PC-9 (cell line): ENCODE results near the gene NEU1. TPM values are rescaled to one million over a fixed set of nuclear protein-coding genes. Genes with fewer than 3 reads are reported as not detected.
"Not testable (repeated sequence)": the region's sequence is repeated elsewhere in the genome, so short reads cannot be mapped to it uniquely, and the experiment has no call there.

Experiments used
- Bru-seq: library from RNA; stranded (reverse); fragments of 400-500 nt; gene quantifications from one replicate; lab custom pipeline; 2021; lab: Mats Ljungman, UMichigan
- BruChase-seq, 2 experiments: library from RNA; stranded (reverse); fragments of 400-500 nt; gene quantifications; one replicate each; lab custom pipeline; 2021; lab: Mats Ljungman, UMichigan
- BruUV-seq: library from RNA; stranded (reverse); fragments of 400-500 nt; replicated peaks from 2 replicates; lab custom pipeline; 2021; lab: Mats Ljungman, UMichigan
- CTCF ChIA-PET: fragments of 300-600 bp; sonication (Branson Sonifier 250); formaldehyde crosslinking; loops from one replicate; lab custom pipeline; 2022; ENCODE audit warnings: antibody characterized with exemption; lab: Charles Lee
- POLR2A ChIA-PET: fragments of 300-600 bp; sonication (Branson Sonifier 250); formaldehyde crosslinking; loops from one replicate; lab custom pipeline; 2022; ENCODE audit warnings: antibody characterized with exemption; ENCODE audit not compliant: unreplicated experiment; lab: Charles Lee
- DNase-seq, 2 experiments: peaks; one replicate each; pipeline versions ENCODE4 v3.0.0 to v3.0.0-alpha.2; 2015 to 2022; ENCODE audit warnings: mixed read lengths in 1 of 2
- H2AFZ ChIP-seq: fragments of 200-600 bp; sonication (generic); 2 replicates; pipeline ENCODE4 v1.8.1; 2017; ENCODE audit warnings: antibody characterized with exemption
- H3F3A ChIP-seq: fragments of 200-600 bp; sonication (generic); 2 replicates; pipeline ENCODE4 v1.8.1; 2017; ENCODE audit warnings: antibody characterized with exemption, mild to moderate bottlenecking, low read depth; ENCODE audit not compliant: insufficient read depth
- H3K27ac ChIP-seq: fragments of 200-600 bp; sonication (generic); 2 replicates; pipeline ENCODE4 v1.6.1; 2016; ENCODE audit warnings: mixed run types
- H3K27me3 ChIP-seq: fragments of 200-600 bp; sonication (generic); 2 replicates; pipeline ENCODE4 v1.6.1; 2016; ENCODE audit warnings: low read depth, mixed run types; ENCODE audit not compliant: insufficient read depth
- H3K36me3 ChIP-seq: fragments of 200-600 bp; sonication (generic); 2 replicates; pipeline ENCODE4 v1.6.1; 2016; ENCODE audit warnings: low read depth, mixed run types
- H3K4me1 ChIP-seq: fragments of 200-600 bp; sonication (generic); replicated peaks from 2 replicates; pipeline ENCODE4 v1.6.1; 2016; ENCODE audit warnings: mixed run types; ENCODE audit not compliant: insufficient read depth
- H3K4me2 ChIP-seq: fragments of 200-600 bp; sonication (generic); 2 replicates; pipeline ENCODE4 v1.6.1; 2017; ENCODE audit warnings: mixed run types
- H3K4me3 ChIP-seq: fragments of 200-600 bp; sonication (generic); 2 replicates; pipeline ENCODE4 v1.6.1; 2016; ENCODE audit warnings: mixed run types
- H3K79me2 ChIP-seq: fragments of 200-600 bp; sonication (generic); 2 replicates; pipeline ENCODE4 v1.6.1; 2017; ENCODE audit warnings: low read depth, mixed run types
- H3K9me2 ChIP-seq: fragments of 200-600 bp; sonication (generic); 2 replicates; pipeline ENCODE4 v1.8.1; 2017; ENCODE audit warnings: mild to moderate bottlenecking; ENCODE audit not compliant: insufficient read depth
- H3K9me3 ChIP-seq: fragments of 200-600 bp; sonication (generic); 2 replicates; pipeline ENCODE4 v1.8.1; 2016; ENCODE audit warnings: low read depth; ENCODE audit not compliant: insufficient read depth
- H4K20me1 ChIP-seq: fragments of 200-600 bp; sonication (generic); 2 replicates; pipeline ENCODE4 v1.8.1; 2017; ENCODE audit not compliant: insufficient read depth
- EZH2 ChIP-seq: fragments of 200-600 bp; sonication (generic); IDR thresholded peaks from 2 replicates; pipeline ENCODE4 v1.8.0; 2017; ENCODE audit warnings: antibody characterized with exemption, low read depth
- intact Hi-C: fragments of 100-400 bp; cut with micrococcal nuclease; formaldehyde crosslinking; loops from one replicate; pipeline ENCODE4 v1.10.0; 2022; ENCODE audit not compliant: unreplicated experiment
- long read RNA-seq: library from polyadenylated mRNA; stranded (forward); transcript quantifications from one replicate; pipeline ENCODE4 v2.0.0, GENCODE V29; 2022
- total RNA-seq: library from RNA; stranded (reverse); gene quantifications from 2 replicates; pipeline ENCODE4 v1.2.3, GENCODE V29; 2021
- TF ChIP-seq, protein P1 (sequence below): fragments of 200-600 bp; sonication (generic); conservative IDR thresholded peaks from 2 replicates; pipeline ENCODE4 v1.6.1; 2017; ENCODE audit warnings: mixed run types, antibody characterized with exemption, mild to moderate bottlenecking, moderate library complexity

NEU1 gene
- total RNA-seq (23.1 and 23.4 TPM in 2 replicates), Bru-seq, nascent RNA (percentile 54 among the genes with signal in this experiment), BruChase-seq, experiment 1, labeled RNA remaining after a 2-hour chase (percentile 57 among the genes with signal in this experiment), BruChase-seq, experiment 2, labeled RNA remaining after a 6-hour chase (percentile 90 among the genes with signal in this experiment)
- long read RNA-seq, transcript NEU1-206 (6 exons, 2,045 nt) = major isoform, 62 of 68 reads
- long read RNA-seq, partial matches to known transcripts = 2 of 68 reads
- long read RNA-seq, other reads (novel, unspliced or antisense) = 3 of 68 reads

DNA sequence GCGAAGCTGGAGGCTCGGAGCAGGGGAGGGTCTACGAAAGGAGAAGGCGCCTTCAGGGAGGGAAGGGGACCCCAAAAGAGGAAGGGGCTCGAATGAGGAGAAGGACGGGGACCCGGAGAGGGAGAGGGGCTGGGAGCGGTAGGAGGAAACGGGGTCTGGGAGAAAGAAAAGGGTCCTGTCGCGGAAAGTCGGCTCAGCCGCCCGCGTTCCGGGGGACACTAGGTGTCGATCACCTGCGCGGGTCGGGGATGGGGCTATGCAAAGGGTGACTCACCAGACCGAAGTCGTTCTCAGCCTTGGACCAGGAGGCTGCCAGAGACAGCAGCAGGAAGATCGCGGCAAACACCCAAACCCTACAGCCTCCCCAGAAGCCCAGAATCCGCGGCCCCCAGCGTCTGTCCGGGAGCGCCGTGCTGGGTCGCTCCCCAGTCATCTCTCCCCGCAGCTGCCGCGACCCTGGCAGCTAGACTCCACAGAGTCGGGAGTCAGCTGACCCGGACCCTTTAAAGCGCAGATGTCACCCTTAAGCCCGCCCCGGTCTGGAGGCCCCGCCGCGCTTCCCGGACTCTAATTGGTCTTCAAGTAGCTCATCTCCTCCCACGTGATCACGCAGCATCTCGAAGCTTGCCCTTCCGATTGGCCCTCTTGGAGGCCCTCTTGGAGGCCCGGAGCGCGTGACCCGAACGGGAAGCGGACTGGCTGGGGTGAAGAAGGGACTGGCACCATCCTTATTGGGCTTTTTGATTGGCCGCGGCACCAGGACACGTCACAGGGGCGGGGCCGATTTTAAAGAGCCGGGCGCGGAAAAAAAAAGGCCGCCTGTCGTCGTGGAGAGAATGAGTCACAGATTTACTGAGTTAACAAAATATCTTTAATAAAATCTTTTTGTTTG, at the start of gene NEU1:
NEU1 (minus strand) TSS at position 478 of the 892 bp plus-strand sequence; CDS start at position 433, 45 bp downstream.
- Histone ChIP-seq H3K79me2 (no peaks in the 10 kb centered on the region), H3K27ac (peak within 1 kb of the TSS; percentile 70), H3K4me3 (peak within 1 kb of the TSS; percentile 65), H3K4me1 (peaks cover 23% of the 10 kb centered on the region), H3F3A (peaks cover 22% of the 10 kb centered on the region), H2AFZ (peak within 1 kb of the TSS; percentile 78), H3K27me3 (no peaks in the 10 kb centered on the region), H3K9me2 (no peaks in the 10 kb centered on the region), H3K9me3 (no peaks in the 10 kb centered on the region), H4K20me1 (no peaks in the 10 kb centered on the region), H3K36me3 (no peaks in the 10 kb centered on the region), H3K4me2 (peak within 1 kb of the TSS; percentile 96)
- intact Hi-C loops = loop anchor here (1.0 to 2.0 kb wide), 2 partner anchors 27 to 70 kb away; no protein-coding TSS in a partner anchor
- ChIA-PET POLR2A (interaction anchor here (0.5 to 1.1 kb wide), 14 partner anchors 10 to 323 kb away, joined by 3 to 16 read pairs (median 4); partner anchors contain the start of genes GPANK1, HSPA1A, HSPA1B and HSPA1L), CTCF (interaction anchor here (0.5 to 0.8 kb wide), 5 partner anchors 30 to 96 kb away, joined by 3 to 6 read pairs (median 4); partner anchors contain the start of genes NELFE and SKIC2)
- TF ChIP-seq EZH2 = no peak
- TF ChIP-seq, protein P1, sequence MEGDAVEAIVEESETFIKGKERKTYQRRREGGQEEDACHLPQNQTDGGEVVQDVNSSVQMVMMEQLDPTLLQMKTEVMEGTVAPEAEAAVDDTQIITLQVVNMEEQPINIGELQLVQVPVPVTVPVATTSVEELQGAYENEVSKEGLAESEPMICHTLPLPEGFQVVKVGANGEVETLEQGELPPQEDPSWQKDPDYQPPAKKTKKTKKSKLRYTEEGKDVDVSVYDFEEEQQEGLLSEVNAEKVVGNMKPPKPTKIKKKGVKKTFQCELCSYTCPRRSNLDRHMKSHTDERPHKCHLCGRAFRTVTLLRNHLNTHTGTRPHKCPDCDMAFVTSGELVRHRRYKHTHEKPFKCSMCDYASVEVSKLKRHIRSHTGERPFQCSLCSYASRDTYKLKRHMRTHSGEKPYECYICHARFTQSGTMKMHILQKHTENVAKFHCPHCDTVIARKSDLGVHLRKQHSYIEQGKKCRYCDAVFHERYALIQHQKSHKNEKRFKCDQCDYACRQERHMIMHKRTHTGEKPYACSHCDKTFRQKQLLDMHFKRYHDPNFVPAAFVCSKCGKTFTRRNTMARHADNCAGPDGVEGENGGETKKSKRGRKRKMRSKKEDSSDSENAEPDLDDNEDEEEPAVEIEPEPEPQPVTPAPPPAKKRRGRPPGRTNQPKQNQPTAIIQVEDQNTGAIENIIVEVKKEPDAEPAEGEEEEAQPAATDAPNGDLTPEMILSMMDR = no peak
- peak; percentile 99 to 100 for DNase-seq
- BruUV-seq = no TSS peak

DNA sequence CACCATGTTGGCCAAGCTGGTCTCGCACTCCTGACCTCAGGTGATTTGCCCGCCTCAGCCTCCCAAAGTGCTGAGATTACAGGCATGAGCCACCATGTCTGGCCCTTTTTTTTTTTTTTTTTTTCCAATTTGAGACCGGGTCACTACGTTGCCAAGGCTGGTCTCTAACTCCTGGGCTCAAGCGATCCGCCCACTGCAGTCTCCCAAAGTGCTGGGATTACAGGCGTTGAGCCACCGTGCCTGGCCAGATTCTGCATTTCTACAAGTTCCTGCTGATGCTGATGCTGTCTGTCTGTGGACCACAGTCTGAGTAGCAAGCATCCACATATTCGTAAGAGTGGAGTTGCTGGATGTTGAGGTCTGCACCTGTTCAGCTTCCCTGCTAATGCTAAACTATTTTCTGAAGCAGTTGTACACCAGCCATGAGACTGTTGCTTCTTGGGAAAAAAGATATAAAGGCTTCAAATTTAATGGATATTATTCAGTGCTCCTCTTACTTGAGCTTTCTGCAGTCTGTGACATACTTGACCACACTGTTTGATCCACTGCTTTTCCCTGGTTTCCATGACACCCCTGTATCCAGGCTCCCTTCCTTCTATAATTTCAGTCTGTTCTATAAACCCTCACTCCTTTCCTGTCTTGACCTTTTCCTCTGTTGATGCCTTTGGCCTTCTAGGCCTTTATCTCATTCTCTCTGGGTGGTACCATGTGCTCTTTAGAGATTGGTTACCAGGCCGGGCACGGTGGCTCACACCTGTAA, 49.4 kb upstream of the NEU1 start:
- Histone ChIP-seq H2AFZ (no peak overlapping the region), H3K36me3 (no peaks in the 10 kb centered on the region), H4K20me1 (no peaks in the 10 kb centered on the region), H3K27ac (peak overlapping the region; percentile 82; the same call in 1 of the 2 replicates), H3F3A (peaks cover 26% of the 10 kb centered on the region), H3K4me3 (no peak overlapping the region), H3K4me1 (peaks cover 20% of the 10 kb centered on the region; the same call in 1 of the 2 replicates), H3K79me2 (no peaks in the 10 kb centered on the region), H3K9me2 (no peaks in the 10 kb centered on the region), H3K27me3 (no peaks in the 10 kb centered on the region), H3K4me2 (no peak overlapping the region), H3K9me3 (no peaks in the 10 kb centered on the region)
- ChIA-PET POLR2A (no interaction called here), CTCF (no interaction called here)
- TF ChIP-seq, protein P1 = no peak
- no peak for TF ChIP-seq EZH2
- BruUV-seq = no TSS peak
- DNase-seq = no peak
- intact Hi-C loops = no loop called here

DNA sequence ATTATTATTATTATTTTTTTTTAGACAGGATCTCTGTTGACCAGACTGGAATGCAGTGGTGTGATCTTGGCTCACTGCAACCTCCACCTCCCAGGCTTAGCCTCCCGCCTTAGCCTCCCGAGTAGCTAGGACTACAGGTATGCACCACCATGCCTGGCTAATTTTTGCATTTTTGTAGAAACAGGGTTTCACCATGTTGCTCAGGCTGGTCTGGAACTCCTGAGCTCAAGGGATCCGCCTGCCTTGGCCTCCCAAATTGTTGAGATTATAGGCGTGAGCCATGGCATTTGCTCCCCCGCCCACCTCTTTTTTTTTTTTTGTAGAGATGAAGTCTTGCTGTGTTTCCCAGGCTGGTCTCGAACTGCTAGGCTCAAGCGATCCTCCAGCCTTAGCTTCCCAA, 46.7 kb upstream of the NEU1 start:
- H3K4me1 ChIP-seq = peaks cover 23% of the 10 kb centered on the region; the same call in 1 of the 2 replicates
- DNase-seq, H3K27me3 ChIP-seq, H3K9me2 ChIP-seq, CTCF ChIA-PET, intact Hi-C loops, H3K9me3 ChIP-seq, BruUV-seq, H3K27ac ChIP-seq, H2AFZ ChIP-seq, H3K4me3 ChIP-seq, H3K36me3 ChIP-seq, H3K79me2 ChIP-seq, H4K20me1 ChIP-seq, H3K4me2 ChIP-seq: not testable (repeated sequence)
- peaks cover 20% of the 10 kb centered on the region for H3F3A ChIP-seq
- POLR2A ChIA-PET = interaction anchor here (0.6 kb wide), 2 partner anchors 138 to 221 kb away, joined by 3 to 6 read pairs; partner anchors contain the start of gene FKBPL
